Colonic mucosa (tissue), 4 donors: ENCODE measurements around the gene GALNT17. TPM values are rescaled to one million over a fixed set of nuclear protein-coding genes. Genes with fewer than 3 reads are reported as not detected.

ENCODE experiments used
- DNase-seq: peaks from one replicate; pipeline ENCODE4 v3.0.0-alpha.2; 2020
- H3K27ac ChIP-seq: fragments of 200-600 bp; one replicate; pipeline ENCODE4 v1.8.0; 2021
- H3K27me3 ChIP-seq: fragments of 200-600 bp; one replicate; pipeline ENCODE4 v1.8.0; 2021
- H3K36me3 ChIP-seq: fragments of 200-600 bp; one replicate; pipeline ENCODE4 v1.8.0; 2021
- H3K4me1 ChIP-seq: fragments of 200-600 bp; one replicate; pipeline ENCODE4 v1.8.0; 2021; ENCODE audit warnings: mild to moderate bottlenecking
- H3K4me3 ChIP-seq: fragments of 200-600 bp; one replicate; pipeline ENCODE4 v1.8.0; 2021
- H3K9ac ChIP-seq, 2 donors: one replicate each; pipeline ENCODE4 v1.7.0; 2013; ENCODE audit warnings: control low read depth in 2 of 2, low read depth in 2 of 2, low read length in 2 of 2
- H3K9me3 ChIP-seq: fragments of 200-600 bp; one replicate; pipeline ENCODE4 v1.8.0; 2021
- CTCF ChIP-seq: fragments of 200-600 bp; IDR thresholded peaks from one replicate; pipeline ENCODE4 v1.8.0; 2022; ENCODE audit warnings: antibody characterized with exemption, mild to moderate bottlenecking
- intact Hi-C: fragments of 100-400 bp; cut with DNase I; formaldehyde crosslinking; loops from one replicate; pipeline ENCODE4 v1.14.1; 2022
- total RNA-seq, 2 donors: library from RNA; stranded (reverse); fragmentation: NEBNext Ultra II Directional in 1 of 2; extraction: Animal tissue kit (Norgen Biotek cat#: 25700) in 1 of 2; gene quantifications; one replicate each; pipeline ENCODE4 v1.2.1, GENCODE V29; 2021
- donor health status: healthy.
- donor health status: DM: no; HTN: no; CAD: no.
- donor health status: DM: no; HTN: no; CAD: no.

Gene GALNT17
- total RNA-seq, 2 donors from 2014 or later: 0.37 to 1.3 TPM

GRCh38 chr7:71566376-71566775, 434.4 kb downstream of the GALNT17 start:
- Histone ChIP-seq H3K4me3 (no peak overlapping the region), H3K36me3 (no peaks in the 10 kb centered on the region), H3K27ac (no peak overlapping the region), H3K9me3 (no peaks in the 10 kb centered on the region), H3K4me1 (no peaks in the 10 kb centered on the region), H3K9ac (no peak overlapping the region), H3K27me3 (no peaks in the 10 kb centered on the region)
- DNase-seq: no peak
- intact Hi-C loops: no loop called here
- no peak for TF ChIP-seq CTCF

GRCh38 chr7:71566991-71567390, 435.0 kb downstream of the GALNT17 start:
- intact Hi-C loops: no loop called here
- no peak overlapping the region for H3K4me3 ChIP-seq
- TF ChIP-seq CTCF: no peak
- H3K27me3 ChIP-seq: no peaks in the 10 kb centered on the region
- H3K9ac ChIP-seq: no peak overlapping the region
- no peaks in the 10 kb centered on the region for H3K9me3 ChIP-seq
- no peaks in the 10 kb centered on the region for H3K36me3 ChIP-seq
- no peak overlapping the region for H3K27ac ChIP-seq
- no peak for DNase-seq
- H3K4me1 ChIP-seq: no peaks in the 10 kb centered on the region

- Histone ChIP-seq H3K27me3 (no peaks in the 10 kb centered on the region), H3K4me1 (no peaks in the 10 kb centered on the region), H3K27ac (no peak overlapping the region), H3K9me3 (no peaks in the 10 kb centered on the region), H3K36me3 (no peaks in the 10 kb centered on the region), H3K9ac (no peak overlapping the region), H3K4me3 (no peak overlapping the region)
- no peak for TF ChIP-seq CTCF
- intact Hi-C loops: no loop called here
- no peak for DNase-seq
Observed at GRCh38 chr7:71574153-71574860, 442.4 kb downstream of the GALNT17 start.

- no peak for DNase-seq
- intact Hi-C loops: no loop called here
- Histone ChIP-seq H3K27me3 (no peaks in the 10 kb centered on the region), H3K9me3 (no peaks in the 10 kb centered on the region), H3K4me3 (no peak overlapping the region), H3K9ac (no peak overlapping the region), H3K27ac (no peak overlapping the region), H3K36me3 (no peaks in the 10 kb centered on the region), H3K4me1 (no peaks in the 10 kb centered on the region)
- TF ChIP-seq CTCF: no peak
Observed at GRCh38 chr7:71580027-71580426, 448.1 kb downstream of the GALNT17 start.

- Histone ChIP-seq H3K9ac (no peak overlapping the region), H3K9me3 (no peaks in the 10 kb centered on the region), H3K4me1 (no peaks in the 10 kb centered on the region), H3K27me3 (no peaks in the 10 kb centered on the region), H3K27ac (no peak overlapping the region), H3K36me3 (no peaks in the 10 kb centered on the region), H3K4me3 (no peak overlapping the region)
- no peak for TF ChIP-seq CTCF
- DNase-seq: no peak
- intact Hi-C loops: no loop called here
Observed at GRCh38 chr7:71584256-71584655, 452.3 kb downstream of the GALNT17 start.
